ENCODE data around the gene FOLR1. TPM values are rescaled to one million over a fixed set of nuclear protein-coding genes. Genes with fewer than 3 reads are reported as not detected.
A peak's percentile ranks its signal among the peaks of the same experiment; 100 is the strongest.

FOLR1 gene
- total and polyA plus RNA-seq, 9 of the 15 experiments (the other 6 are each of a cell fraction or from before 2014, with no cell fraction given): 0.22 to 2.3 (median 1.0) TPM

- TF ChIP-seq MBD1 (CRISPR knock-in tag; IDR thresholded peaks at IDR 0.05) (no peak), FOXM1 (IDR thresholded peaks at IDR 0.05; ENCODE audit: low read depth) (no peak), FOXM1 (CRISPR knock-in tag; IDR thresholded peaks at IDR 0.05; ENCODE audit: low read depth) (no peak), U2AF1 (optimal IDR thresholded peaks at IDR 0.05; ENCODE audit: low read depth, low read length) (no peak), RBM22 (IDR thresholded peaks at IDR 0.05; ENCODE audit: low read depth, low read length, poor library complexity, severe bottlenecking) (peak; percentile 19), ZNF740 (CRISPR knock-in tag; IDR thresholded peaks at IDR 0.05) (peak; percentile 70; the same call in 1 of the 2 replicates), ZNF740 (tag; IDR thresholded peaks at IDR 0.05) (no peak)
- TF ChIP-seq, protein P1, sequence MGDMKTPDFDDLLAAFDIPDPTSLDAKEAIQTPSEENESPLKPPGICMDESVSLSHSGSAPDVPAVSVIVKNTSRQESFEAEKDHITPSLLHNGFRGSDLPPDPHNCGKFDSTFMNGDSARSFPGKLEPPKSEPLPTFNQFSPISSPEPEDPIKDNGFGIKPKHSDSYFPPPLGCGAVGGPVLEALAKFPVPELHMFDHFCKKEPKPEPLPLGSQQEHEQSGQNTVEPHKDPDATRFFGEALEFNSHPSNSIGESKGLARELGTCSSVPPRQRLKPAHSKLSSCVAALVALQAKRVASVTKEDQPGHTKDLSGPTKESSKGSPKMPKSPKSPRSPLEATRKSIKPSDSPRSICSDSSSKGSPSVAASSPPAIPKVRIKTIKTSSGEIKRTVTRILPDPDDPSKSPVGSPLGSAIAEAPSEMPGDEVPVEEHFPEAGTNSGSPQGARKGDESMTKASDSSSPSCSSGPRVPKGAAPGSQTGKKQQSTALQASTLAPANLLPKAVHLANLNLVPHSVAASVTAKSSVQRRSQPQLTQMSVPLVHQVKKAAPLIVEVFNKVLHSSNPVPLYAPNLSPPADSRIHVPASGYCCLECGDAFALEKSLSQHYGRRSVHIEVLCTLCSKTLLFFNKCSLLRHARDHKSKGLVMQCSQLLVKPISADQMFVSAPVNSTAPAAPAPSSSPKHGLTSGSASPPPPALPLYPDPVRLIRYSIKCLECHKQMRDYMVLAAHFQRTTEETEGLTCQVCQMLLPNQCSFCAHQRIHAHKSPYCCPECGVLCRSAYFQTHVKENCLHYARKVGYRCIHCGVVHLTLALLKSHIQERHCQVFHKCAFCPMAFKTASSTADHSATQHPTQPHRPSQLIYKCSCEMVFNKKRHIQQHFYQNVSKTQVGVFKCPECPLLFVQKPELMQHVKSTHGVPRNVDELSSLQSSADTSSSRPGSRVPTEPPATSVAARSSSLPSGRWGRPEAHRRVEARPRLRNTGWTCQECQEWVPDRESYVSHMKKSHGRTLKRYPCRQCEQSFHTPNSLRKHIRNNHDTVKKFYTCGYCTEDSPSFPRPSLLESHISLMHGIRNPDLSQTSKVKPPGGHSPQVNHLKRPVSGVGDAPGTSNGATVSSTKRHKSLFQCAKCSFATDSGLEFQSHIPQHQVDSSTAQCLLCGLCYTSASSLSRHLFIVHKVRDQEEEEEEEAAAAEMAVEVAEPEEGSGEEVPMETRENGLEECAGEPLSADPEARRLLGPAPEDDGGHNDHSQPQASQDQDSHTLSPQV (IDR thresholded peaks at IDR 0.05): no peak
These were observed 45.4 kb downstream of the FOLR1 start (continued) for GRCh38 chr11:72237112-72237931.

All from K562 (cell line).